ENCODE data around the gene MS4A15.

The MS4A15 gene

DNA sequence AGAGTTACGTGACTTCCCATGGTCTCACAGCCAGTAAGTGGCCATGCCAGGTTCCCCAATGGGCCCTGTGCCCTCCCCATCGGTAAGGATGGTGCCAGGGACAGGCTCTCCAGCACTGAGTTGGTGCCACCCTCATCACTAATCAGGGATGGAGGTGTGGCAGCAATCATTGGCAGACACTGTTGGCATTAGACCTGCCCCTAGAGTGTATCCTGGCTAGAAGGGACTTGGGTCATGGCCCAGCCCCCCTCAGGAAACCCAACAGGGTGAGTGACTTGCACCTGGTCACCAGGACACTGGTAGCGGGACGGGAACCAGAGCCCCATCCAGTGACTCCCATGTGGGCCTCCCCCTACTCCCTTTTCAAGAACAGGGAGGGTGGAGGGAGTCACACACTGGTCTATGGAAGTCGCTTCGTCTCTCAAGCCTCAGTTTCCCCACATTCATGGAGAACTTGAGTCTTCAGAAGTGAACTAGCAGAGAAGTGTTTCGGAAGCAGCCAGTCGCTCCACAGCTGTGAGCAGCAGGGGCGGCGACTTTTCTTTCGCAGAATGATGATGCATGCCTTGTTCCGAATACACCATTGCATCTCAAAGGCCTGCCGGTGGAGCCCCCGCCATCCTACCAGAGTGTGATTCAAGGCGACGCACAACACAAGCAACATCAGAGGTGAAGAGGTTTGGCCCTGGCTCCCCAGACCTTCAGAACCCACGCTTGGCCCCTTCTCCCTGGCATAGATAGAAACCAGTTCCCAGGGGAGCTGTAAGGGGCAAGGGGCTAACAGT, 41.4 kb downstream of the MS4A15 start:
- no peak overlapping the region for H3K4me3 ChIP-seq (ENCODE audit: control insufficient read depth in 1 of 7, extremely low read depth in 1 of 7, insufficient read depth in 4 of 7, low read depth in 2 of 7, low read length in 6 of 7)
- peaks cover 0 to 3% (median 0%) of the 10 kb centered on the region in 5 experiments for H3K27me3 ChIP-seq (replicated peaks in 2 of 5; ENCODE audit: control insufficient read depth in 4 of 5, insufficient read depth in 5 of 5, low read length in 4 of 5)
- DNase-seq, result no peak
- POLR2A ChIA-PET, result no interaction called here
- no peaks in the 10 kb centered on the region for H3K4me1 ChIP-seq (ENCODE audit: control extremely low read depth in 1 of 4, control insufficient read depth in 4 of 4, insufficient read depth in 4 of 4, low read length in 3 of 4)
- WGBS (ENCODE audit: insufficient coverage), result 97% methylated on average over 17 of the region's 17 CpGs
- no peaks in the 10 kb centered on the region for H3K36me3 ChIP-seq (ENCODE audit: control insufficient read depth in 4 of 4, insufficient read depth in 4 of 4, low read length in 3 of 4)
- H3K27ac ChIP-seq (ENCODE audit: insufficient read depth in 1 of 2, low read depth in 1 of 2, low read length in 2 of 2, poor library complexity in 1 of 2, severe bottlenecking in 2 of 2), result no peak overlapping the region
- CTCF ChIA-PET, result no interaction called here
- H3K9me3 ChIP-seq (ENCODE audit: control extremely low read depth in 1 of 5, control insufficient read depth in 4 of 5, insufficient read depth in 2 of 5, low read depth in 1 of 5, low read length in 4 of 5), result no peaks in the 10 kb centered on the region

DNA sequence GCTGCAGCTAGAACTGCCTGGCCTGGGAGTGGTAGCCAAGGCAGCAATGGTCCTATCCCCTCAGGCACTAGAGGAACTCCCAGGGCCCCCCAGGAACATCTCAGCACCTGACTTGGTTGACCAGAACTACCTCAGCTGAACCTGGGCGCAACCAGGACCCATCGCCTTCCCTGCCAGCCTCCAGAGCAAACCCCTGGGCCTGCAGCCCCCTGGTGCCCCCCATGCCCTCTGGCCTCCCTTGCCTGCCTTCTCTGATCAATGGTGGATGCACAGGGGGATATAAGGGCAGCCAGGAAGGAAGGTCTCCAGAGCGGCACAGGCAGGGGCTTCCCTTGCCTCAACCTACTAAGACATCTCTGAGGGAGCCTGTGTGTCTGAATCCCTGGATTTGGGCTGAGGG, 42.0 kb downstream of the MS4A15 start:
- Histone ChIP-seq H3K36me3 (ENCODE audit: control insufficient read depth in 4 of 4, insufficient read depth in 4 of 4, low read length in 3 of 4) (no peaks in the 10 kb centered on the region), H3K27me3 (replicated peaks in 2 of 5; ENCODE audit: control insufficient read depth in 4 of 5, insufficient read depth in 5 of 5, low read length in 4 of 5) (peaks cover 0 to 2% (median 0%) of the 10 kb centered on the region in 5 experiments), H3K9me3 (ENCODE audit: control extremely low read depth in 1 of 5, control insufficient read depth in 4 of 5, insufficient read depth in 2 of 5, low read depth in 1 of 5, low read length in 4 of 5) (no peaks in the 10 kb centered on the region), H3K4me3 (ENCODE audit: control insufficient read depth in 1 of 7, extremely low read depth in 1 of 7, insufficient read depth in 4 of 7, low read depth in 2 of 7, low read length in 6 of 7) (no peak overlapping the region), H3K27ac (ENCODE audit: insufficient read depth in 1 of 2, low read depth in 1 of 2, low read length in 2 of 2, poor library complexity in 1 of 2, severe bottlenecking in 2 of 2) (no peak overlapping the region), H3K4me1 (ENCODE audit: control extremely low read depth in 1 of 4, control insufficient read depth in 4 of 4, insufficient read depth in 4 of 4, low read length in 3 of 4) (no peaks in the 10 kb centered on the region)
- ChIA-PET POLR2A (no interaction called here), CTCF (no interaction called here)
- DNase-seq, result no peak
- 100% methylated on average over 1 of the region's 3 CpGs for WGBS (ENCODE audit: insufficient coverage)

DNA sequence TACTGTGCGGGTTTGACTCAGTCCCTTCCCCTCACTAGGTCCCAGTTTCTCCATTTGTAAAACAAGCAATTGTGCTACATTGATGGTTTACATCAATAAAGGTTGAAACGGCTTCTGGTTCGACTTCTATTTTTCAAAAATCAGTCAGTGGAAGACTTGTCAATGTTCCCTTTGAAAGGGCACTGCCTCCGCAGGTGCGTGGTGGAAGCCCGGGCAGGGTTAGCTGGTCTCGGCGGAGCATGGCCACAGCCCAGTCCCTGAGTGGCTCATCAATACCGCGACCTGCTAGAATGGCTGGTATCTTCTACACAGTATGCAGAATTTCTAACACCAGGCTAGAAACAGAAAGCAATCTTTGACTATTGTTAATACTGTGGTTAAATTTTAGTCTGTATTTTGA, 44.5 kb downstream of the MS4A15 start:
- H3K36me3 ChIP-seq (ENCODE audit: control insufficient read depth in 4 of 4, insufficient read depth in 4 of 4, low read length in 3 of 4), result no peaks in the 10 kb centered on the region
- no peaks in the 10 kb centered on the region for H3K9me3 ChIP-seq (ENCODE audit: control extremely low read depth in 1 of 5, control insufficient read depth in 4 of 5, insufficient read depth in 2 of 5, low read depth in 1 of 5, low read length in 4 of 5)
- peaks cover 0 to 3% (median 0%) of the 10 kb centered on the region in 4 experiments for H3K4me1 ChIP-seq (ENCODE audit: control extremely low read depth in 1 of 4, control insufficient read depth in 4 of 4, insufficient read depth in 4 of 4, low read length in 3 of 4)
- H3K4me3 ChIP-seq (ENCODE audit: control insufficient read depth in 1 of 7, extremely low read depth in 1 of 7, insufficient read depth in 4 of 7, low read depth in 2 of 7, low read length in 6 of 7), result no peak overlapping the region
- WGBS (ENCODE audit: insufficient coverage), result 93% methylated on average over 10 of the region's 10 CpGs
- H3K27me3 ChIP-seq (replicated peaks in 2 of 5; ENCODE audit: control insufficient read depth in 4 of 5, insufficient read depth in 5 of 5, low read length in 4 of 5), result peaks cover 0 to 2% (median 0%) of the 10 kb centered on the region in 5 experiments
- H3K27ac ChIP-seq (ENCODE audit: insufficient read depth in 1 of 2, low read depth in 1 of 2, low read length in 2 of 2, poor library complexity in 1 of 2, severe bottlenecking in 2 of 2), result no peak overlapping the region
- ChIA-PET POLR2A (no interaction called here), CTCF (interaction anchor here (1.0 to 2.0 kb wide), 3 partner anchors 8 to 99 kb away, joined by 3 to 15 read pairs (median 4); no protein-coding TSS in a partner anchor)
- DNase-seq, result no peak

DNA sequence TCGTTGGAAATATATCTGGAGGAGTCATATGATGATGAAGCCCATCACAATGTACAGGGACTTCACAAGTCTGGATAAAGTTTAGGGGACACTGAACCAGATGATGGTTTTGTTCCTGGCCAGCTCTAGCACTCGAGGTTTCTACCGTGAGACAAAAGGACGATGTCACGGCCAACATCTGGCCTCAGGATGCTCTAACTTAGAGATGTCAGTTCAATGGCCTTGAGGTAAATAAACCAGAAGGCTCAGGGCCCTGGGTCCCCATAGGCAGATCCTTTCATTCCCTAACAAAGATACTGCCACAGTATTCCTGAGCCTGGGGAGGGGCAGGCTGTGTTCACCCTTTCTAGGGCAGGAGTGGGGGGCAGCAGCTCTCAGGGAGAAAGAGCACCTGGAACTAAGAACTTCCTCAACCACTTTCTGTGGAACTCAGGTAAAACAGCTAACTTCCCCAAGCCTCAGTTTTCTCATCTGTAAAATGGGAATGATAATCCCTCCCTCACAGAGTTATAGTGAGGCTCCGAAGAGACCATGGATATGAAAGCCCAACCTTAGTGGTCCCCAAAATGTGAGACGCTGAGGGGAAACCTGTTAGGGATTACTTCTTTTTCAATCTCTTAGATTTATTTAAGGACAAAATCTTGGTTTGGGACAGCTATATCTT, 46.7 kb downstream of the MS4A15 start:
- H3K27me3 ChIP-seq (replicated peaks in 2 of 5; ENCODE audit: control insufficient read depth in 4 of 5, insufficient read depth in 5 of 5, low read length in 4 of 5), result peaks cover 0 to 2% (median 0%) of the 10 kb centered on the region in 5 experiments
- 94% methylated on average over 5 of the region's 7 CpGs for WGBS (ENCODE audit: insufficient coverage)
- no peaks in the 10 kb centered on the region for H3K36me3 ChIP-seq (ENCODE audit: control insufficient read depth in 4 of 4, insufficient read depth in 4 of 4, low read length in 3 of 4)
- ChIA-PET POLR2A (no interaction called here), CTCF (interaction anchor here (1.2 to 2.0 kb wide), 2 partner anchors 10 to 27 kb away, joined by 3 to 15 read pairs; no protein-coding TSS in a partner anchor)
- H3K4me1 ChIP-seq (ENCODE audit: control extremely low read depth in 1 of 4, control insufficient read depth in 4 of 4, insufficient read depth in 4 of 4, low read length in 3 of 4), result peaks cover 0 to 3% (median 0%) of the 10 kb centered on the region in 4 experiments
- no peak overlapping the region for H3K4me3 ChIP-seq (ENCODE audit: control insufficient read depth in 1 of 7, extremely low read depth in 1 of 7, insufficient read depth in 4 of 7, low read depth in 2 of 7, low read length in 6 of 7)
- no peaks in the 10 kb centered on the region for H3K9me3 ChIP-seq (ENCODE audit: control extremely low read depth in 1 of 5, control insufficient read depth in 4 of 5, insufficient read depth in 2 of 5, low read depth in 1 of 5, low read length in 4 of 5)
- H3K27ac ChIP-seq (ENCODE audit: insufficient read depth in 1 of 2, low read depth in 1 of 2, low read length in 2 of 2, poor library complexity in 1 of 2, severe bottlenecking in 2 of 2), result no peak overlapping the region
- no peak for DNase-seq

DNA sequence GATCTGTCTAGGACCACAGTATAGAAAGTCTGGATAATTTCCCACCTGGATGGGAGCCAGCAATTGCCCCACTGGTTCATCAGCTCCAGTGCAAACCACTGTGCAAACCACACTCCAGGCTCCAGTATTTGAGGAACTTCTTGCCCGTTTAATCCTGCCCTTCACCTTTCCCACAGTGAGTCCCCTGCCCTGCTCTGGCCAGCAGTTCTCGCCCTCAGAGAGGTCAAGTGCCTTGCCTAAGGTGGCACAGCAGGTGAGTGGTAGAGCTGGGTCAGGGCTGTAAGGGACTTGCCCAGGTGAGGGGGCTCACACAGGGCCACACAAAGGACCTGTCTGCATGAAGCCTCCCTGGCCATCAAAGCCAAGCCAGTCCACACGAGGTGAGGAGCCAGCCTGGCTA, 52.6 kb downstream of the MS4A15 start:
- CTCF ChIA-PET, result interaction anchor here (1.0 to 1.4 kb wide), 2 partner anchors 12 to 47 kb away, joined by 3 read pairs; no protein-coding TSS in a partner anchor
- POLR2A ChIA-PET, result no interaction called here
- Histone ChIP-seq H3K9me3 (ENCODE audit: control extremely low read depth in 1 of 5, control insufficient read depth in 4 of 5, insufficient read depth in 2 of 5, low read depth in 1 of 5, low read length in 4 of 5) (no peaks in the 10 kb centered on the region), H3K27ac (ENCODE audit: insufficient read depth in 1 of 2, low read depth in 1 of 2, low read length in 2 of 2, poor library complexity in 1 of 2, severe bottlenecking in 2 of 2) (no peak overlapping the region), H3K4me3 (ENCODE audit: control insufficient read depth in 1 of 7, extremely low read depth in 1 of 7, insufficient read depth in 4 of 7, low read depth in 2 of 7, low read length in 6 of 7) (no peak overlapping the region), H3K27me3 (replicated peaks in 2 of 5; ENCODE audit: control insufficient read depth in 4 of 5, insufficient read depth in 5 of 5, low read length in 4 of 5) (no peaks in the 10 kb centered on the region), H3K4me1 (ENCODE audit: control extremely low read depth in 1 of 4, control insufficient read depth in 4 of 4, insufficient read depth in 4 of 4, low read length in 3 of 4) (peaks cover 0 to 22% (median 16%) of the 10 kb centered on the region in 4 experiments), H3K36me3 (ENCODE audit: control insufficient read depth in 4 of 4, insufficient read depth in 4 of 4, low read length in 3 of 4) (no peaks in the 10 kb centered on the region)
- WGBS (ENCODE audit: insufficient coverage), result 64% methylated on average over 3 of the region's 3 CpGs
- DNase-seq, result peak in 2 of 3 donors; percentile 15 to 20

DNA sequence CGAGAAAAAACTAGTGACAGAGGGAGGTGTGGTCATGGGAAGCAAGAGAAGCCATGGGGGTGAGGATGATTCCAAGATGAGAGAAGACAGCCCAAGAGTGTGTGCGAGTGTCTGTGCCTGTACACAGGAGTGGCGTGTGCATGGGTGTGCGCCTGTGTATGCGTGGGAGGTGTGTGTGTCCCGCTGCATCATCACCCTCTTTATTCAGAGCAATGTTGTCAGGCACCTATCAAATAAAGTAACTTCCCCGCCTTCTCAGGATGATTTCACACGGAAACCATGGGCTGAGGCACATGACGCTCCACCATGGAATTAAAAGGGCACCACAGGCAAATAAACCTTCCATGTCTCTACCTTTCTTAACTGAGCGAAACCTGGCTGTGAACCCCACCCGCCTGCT, 53.0 kb downstream of the MS4A15 start:
- Histone ChIP-seq H3K36me3 (ENCODE audit: control insufficient read depth in 4 of 4, insufficient read depth in 4 of 4, low read length in 3 of 4) (no peaks in the 10 kb centered on the region), H3K4me3 (ENCODE audit: control insufficient read depth in 1 of 7, extremely low read depth in 1 of 7, insufficient read depth in 4 of 7, low read depth in 2 of 7, low read length in 6 of 7) (no peak overlapping the region), H3K27ac (ENCODE audit: insufficient read depth in 1 of 2, low read depth in 1 of 2, low read length in 2 of 2, poor library complexity in 1 of 2, severe bottlenecking in 2 of 2) (no peak overlapping the region), H3K4me1 (ENCODE audit: control extremely low read depth in 1 of 4, control insufficient read depth in 4 of 4, insufficient read depth in 4 of 4, low read length in 3 of 4) (peaks cover 0 to 22% (median 16%) of the 10 kb centered on the region in 4 experiments), H3K9me3 (ENCODE audit: control extremely low read depth in 1 of 5, control insufficient read depth in 4 of 5, insufficient read depth in 2 of 5, low read depth in 1 of 5, low read length in 4 of 5) (no peaks in the 10 kb centered on the region), H3K27me3 (replicated peaks in 2 of 5; ENCODE audit: control insufficient read depth in 4 of 5, insufficient read depth in 5 of 5, low read length in 4 of 5) (no peaks in the 10 kb centered on the region)
- POLR2A ChIA-PET, result no interaction called here
- no peak for DNase-seq
- CTCF ChIA-PET, result interaction anchor here (1.4 kb wide), 1 partner anchor 47 kb away, joined by 3 read pairs; no protein-coding TSS in a partner anchor
- WGBS (ENCODE audit: insufficient coverage), result 98% methylated on average over 9 of the region's 11 CpGs

DNA sequence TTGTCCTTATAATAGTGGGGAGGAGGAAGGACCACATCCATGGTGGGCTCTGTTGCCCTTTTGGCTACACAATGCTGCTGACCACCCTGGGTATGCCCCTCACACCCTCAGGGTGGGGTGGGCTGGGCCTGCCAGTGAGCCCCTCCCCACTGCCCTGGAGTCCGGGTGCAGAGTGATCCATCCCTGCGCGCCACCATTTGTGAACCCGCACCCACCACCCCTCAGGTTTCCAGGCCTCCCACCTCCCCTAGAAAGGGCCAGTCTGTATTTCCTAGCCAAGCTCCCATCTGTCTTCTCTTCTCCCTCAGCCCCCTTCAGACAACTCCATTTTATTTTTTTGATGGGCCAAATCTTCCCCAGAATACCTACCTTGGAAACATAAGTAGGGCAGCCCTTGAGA, 53.5 kb downstream of the MS4A15 start:
- no peaks in the 10 kb centered on the region for H3K27me3 ChIP-seq (replicated peaks in 2 of 5; ENCODE audit: control insufficient read depth in 4 of 5, insufficient read depth in 5 of 5, low read length in 4 of 5)
- no peaks in the 10 kb centered on the region for H3K36me3 ChIP-seq (ENCODE audit: control insufficient read depth in 4 of 4, insufficient read depth in 4 of 4, low read length in 3 of 4)
- CTCF ChIA-PET, result interaction anchor here (1.4 kb wide), 1 partner anchor 48 kb away, joined by 3 read pairs; no protein-coding TSS in a partner anchor
- H3K4me3 ChIP-seq (ENCODE audit: control insufficient read depth in 1 of 7, extremely low read depth in 1 of 7, insufficient read depth in 4 of 7, low read depth in 2 of 7, low read length in 6 of 7), result no peak overlapping the region
- no peak overlapping the region for H3K27ac ChIP-seq (ENCODE audit: insufficient read depth in 1 of 2, low read depth in 1 of 2, low read length in 2 of 2, poor library complexity in 1 of 2, severe bottlenecking in 2 of 2)
- POLR2A ChIA-PET, result no interaction called here
- no peaks in the 10 kb centered on the region for H3K9me3 ChIP-seq (ENCODE audit: control extremely low read depth in 1 of 5, control insufficient read depth in 4 of 5, insufficient read depth in 2 of 5, low read depth in 1 of 5, low read length in 4 of 5)
- WGBS (ENCODE audit: insufficient coverage), result 100% methylated on average over 2 of the region's 4 CpGs
- H3K4me1 ChIP-seq (ENCODE audit: control extremely low read depth in 1 of 4, control insufficient read depth in 4 of 4, insufficient read depth in 4 of 4, low read length in 3 of 4), result peaks cover 0 to 22% (median 16%) of the 10 kb centered on the region in 4 experiments
- no peak for DNase-seq
